Measurements from ENCODE around the gene CD109. TPM values are rescaled to one million over a fixed set of nuclear protein-coding genes. Genes with fewer than 3 reads are reported as not detected.

Gene CD109
- total RNA-seq, 1 experiment from 2014 or later: 3.2 TPM

- no peak overlapping the region for H4K5ac ChIP-seq (ENCODE audit: insufficient read length, low read depth, low read length)
- no peaks in the 10 kb centered on the region for H3K27me3 Mint-ChIP-seq (ENCODE audit: low read depth)
- no peak overlapping the region for H3K18ac ChIP-seq (ENCODE audit: insufficient read length, low read depth, low read length)
- peaks cover 3 to 4% of the 10 kb centered on the region in 2 experiments for H3K4me1 Mint-ChIP-seq
- no peaks in the 10 kb centered on the region for H3K36me3 Mint-ChIP-seq (ENCODE audit: insufficient read depth in 1 of 3, low read depth in 3 of 3)
- H3K79me2 ChIP-seq (ENCODE audit: insufficient read depth, low read length): no peaks in the 10 kb centered on the region
- no CpG with 5 or more reads among the region's 2 CpGs for WGBS (ENCODE audit: extremely low coverage, insufficient read length, low lambda C conversion rate)
- no peak overlapping the region for H3K27ac ChIP-seq (ENCODE audit: insufficient read length, low read depth, low read length)
- no peak overlapping the region for H3K4ac ChIP-seq (ENCODE audit: low read depth, low read length)
- H4K8ac ChIP-seq (replicated peaks; ENCODE audit: insufficient read length, low read depth, low read length): no peak overlapping the region
- no peak overlapping the region for H2BK5ac ChIP-seq (ENCODE audit: insufficient read length, low read length)
- H3K14ac ChIP-seq (ENCODE audit: insufficient read depth, low read length): no peak overlapping the region
- no peak overlapping the region for H2BK12ac ChIP-seq (ENCODE audit: insufficient read length, low read depth, low read length)
- H4K91ac ChIP-seq (ENCODE audit: insufficient read length, low read depth, low read length): no peak overlapping the region
- no peaks in the 10 kb centered on the region for H3K27me3 ChIP-seq (ENCODE audit: insufficient read depth, low read length)
- H3K56ac ChIP-seq (ENCODE audit: insufficient read length, low read depth, low read length): no peak overlapping the region
- H4K20me1 ChIP-seq (ENCODE audit: control insufficient read depth, insufficient read depth, insufficient read length): no peaks in the 10 kb centered on the region
- H3K9me3 Mint-ChIP-seq: no peaks in the 10 kb centered on the region
- H2BK15ac ChIP-seq (ENCODE audit: low read depth, low read length): no peak overlapping the region
- H3K9ac ChIP-seq (ENCODE audit: extremely low read depth, insufficient read length, low read length): no peak overlapping the region
- H2BK120ac ChIP-seq (ENCODE audit: low read depth, low read length, poor library complexity, severe bottlenecking): no peak overlapping the region
- H3K27ac Mint-ChIP-seq: no peak overlapping the region
- no peak overlapping the region for H2AK5ac ChIP-seq (ENCODE audit: insufficient read length, low read length)
- H3K79me1 ChIP-seq (ENCODE audit: insufficient read depth, low read depth, low read length, poor library complexity, severe bottlenecking): no peaks in the 10 kb centered on the region
- no peak overlapping the region for H2AFZ ChIP-seq (ENCODE audit: low read length)
- H3K9me3 ChIP-seq (ENCODE audit: control insufficient read depth, low read depth, low read length): no peaks in the 10 kb centered on the region
- H2BK20ac ChIP-seq (ENCODE audit: low read depth, low read length, poor library complexity, severe bottlenecking): no peak overlapping the region
- H3K4me1 ChIP-seq (ENCODE audit: insufficient read depth, low read length): no peaks in the 10 kb centered on the region
- no peak overlapping the region for H3K4me3 Mint-ChIP-seq
- no peak overlapping the region for H3T11ph ChIP-seq (ENCODE audit: low read length)
- H3K23me2 ChIP-seq (ENCODE audit: insufficient read length, low read depth, low read length, poor library complexity, severe bottlenecking): no peaks in the 10 kb centered on the region
- H3K4me2 ChIP-seq (ENCODE audit: insufficient read depth, insufficient read length, low read length): no peak overlapping the region
- DNase-seq: no peak
- TF ChIP-seq CTCF (conservative IDR thresholded peaks at IDR 0.05): peak; percentile 91
- H3K23ac ChIP-seq (ENCODE audit: insufficient read length, low read depth, low read length): no peak overlapping the region
These were observed 43.1 kb downstream of the CD109 start for GRCh38 chr6:73739096-73739495.
